Activated T-helper 2 cell treated with anti-CD3 and anti-CD28 coated beads, Interferon-gamma antibody, Interleukin-2, Interleukin-4, amounts not matched to agents 10 μg/mL and 5 μg/mL and 100 μg/mL, durations not matched to agents 14 hours and 24 hours and 36 hours (primary cell): Measurements from ENCODE around the gene CAVIN1. TPM values are rescaled to one million over a fixed set of nuclear protein-coding genes. Genes with fewer than 3 reads are reported as not detected.
A peak's percentile ranks its signal among the peaks of the same experiment; 100 is the strongest.
"Not testable (repeated sequence)": the region's sequence is repeated elsewhere in the genome, so short reads cannot be mapped to it uniquely, and the experiment has no call there.

ENCODE experiments used
- DNase-seq: peaks from one replicate; pipeline ENCODE4 v3.0.0; 2021; ENCODE audit warnings: low spot score
- H3K27ac Mint-ChIP-seq: one replicate; pipeline ENCODE4 v1.8.0; 2021; ENCODE audit warnings: mixed read lengths
- H3K27me3 Mint-ChIP-seq: one replicate; pipeline ENCODE4 v1.8.0; 2021; ENCODE audit warnings: low read depth, mixed read lengths
- H3K36me3 Mint-ChIP-seq: one replicate; pipeline ENCODE4 v1.8.0; 2021; ENCODE audit warnings: low read depth, mixed read lengths
- H3K4me1 Mint-ChIP-seq: one replicate; pipeline ENCODE4 v1.8.0; 2021; ENCODE audit warnings: low read depth, mixed read lengths
- H3K4me3 Mint-ChIP-seq: one replicate; pipeline ENCODE4 v1.8.0; 2021; ENCODE audit warnings: low read depth, mild to moderate bottlenecking, moderate library complexity, mixed read lengths
- H3K9me3 Mint-ChIP-seq: one replicate; pipeline ENCODE4 v1.8.0; 2021; ENCODE audit warnings: mixed read lengths
- intact Hi-C: fragments of 100-400 bp; cut with micrococcal nuclease; formaldehyde crosslinking; loops from one replicate; pipeline ENCODE4 v1.15.1; 2023
- total RNA-seq: library from RNA; stranded (reverse); gene quantifications from 2 replicates; pipeline ENCODE4 v1.2.3, GENCODE V29; 2022

The CAVIN1 gene
- total RNA-seq, 1 donor from 2014 or later, result 3.8 TPM

DNA sequence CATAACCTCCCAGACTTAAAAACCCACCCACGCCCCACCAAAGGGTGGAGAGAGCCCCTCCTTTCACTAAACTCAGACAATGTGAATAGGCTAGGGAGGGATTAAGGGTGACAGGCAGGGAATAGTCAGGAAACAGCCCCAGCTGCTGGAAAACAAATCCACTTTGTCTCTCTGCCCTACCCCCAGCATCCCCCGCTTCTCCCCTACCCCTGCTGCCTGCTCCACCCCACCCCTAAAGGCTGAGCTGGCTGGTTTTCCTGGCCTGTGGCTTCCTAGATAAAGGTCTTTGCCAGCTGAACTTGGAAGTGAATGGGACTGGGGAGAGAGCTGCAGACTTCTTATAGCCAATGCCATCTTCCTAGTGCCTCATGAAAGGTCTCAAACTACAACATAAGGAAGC lies 15.0 kb downstream of the CAVIN1 start:
- Mint-ChIP-seq H3K4me1 (peaks cover 5% of the 10 kb centered on the region), H3K27ac (no peak overlapping the region), H3K36me3 (no peaks in the 10 kb centered on the region), H3K4me3 (no peak overlapping the region), H3K9me3 (no peaks in the 10 kb centered on the region), H3K27me3 (peaks cover 3% of the 10 kb centered on the region)
- DNase-seq, result no peak
- intact Hi-C loops, result loop anchor here (10.0 kb wide), 2 partner anchors 117 to 183 kb away; no protein-coding TSS in a partner anchor

GRCh38 chr17:42407289-42407836 lies 15.7 kb downstream of the CAVIN1 start:
- H3K4me3 Mint-ChIP-seq, result no peak overlapping the region
- peak; percentile 32 for DNase-seq
- H3K4me1 Mint-ChIP-seq, result peaks cover 6% of the 10 kb centered on the region
- H3K9me3 Mint-ChIP-seq, result no peaks in the 10 kb centered on the region
- peaks cover 3% of the 10 kb centered on the region for H3K27me3 Mint-ChIP-seq
- no peaks in the 10 kb centered on the region for H3K36me3 Mint-ChIP-seq
- H3K27ac Mint-ChIP-seq, result peak overlapping the region; percentile 40
- intact Hi-C loops, result loop anchor here (2.0 to 10.0 kb wide), 3 partner anchors 95 to 183 kb away; no protein-coding TSS in a partner anchor

GRCh38 chr17:42406615-42407288 lies 16.3 kb downstream of the CAVIN1 start:
- intact Hi-C loops, result loop anchor here (1.0 to 10.0 kb wide), 4 partner anchors 84 to 182 kb away; no protein-coding TSS in a partner anchor
- no peak for DNase-seq
- Mint-ChIP-seq H3K27me3 (peaks cover 3% of the 10 kb centered on the region), H3K4me1 (peaks cover 9% of the 10 kb centered on the region), H3K36me3 (no peaks in the 10 kb centered on the region), H3K9me3 (no peaks in the 10 kb centered on the region), H3K27ac (no peak overlapping the region), H3K4me3 (no peak overlapping the region)

DNA sequence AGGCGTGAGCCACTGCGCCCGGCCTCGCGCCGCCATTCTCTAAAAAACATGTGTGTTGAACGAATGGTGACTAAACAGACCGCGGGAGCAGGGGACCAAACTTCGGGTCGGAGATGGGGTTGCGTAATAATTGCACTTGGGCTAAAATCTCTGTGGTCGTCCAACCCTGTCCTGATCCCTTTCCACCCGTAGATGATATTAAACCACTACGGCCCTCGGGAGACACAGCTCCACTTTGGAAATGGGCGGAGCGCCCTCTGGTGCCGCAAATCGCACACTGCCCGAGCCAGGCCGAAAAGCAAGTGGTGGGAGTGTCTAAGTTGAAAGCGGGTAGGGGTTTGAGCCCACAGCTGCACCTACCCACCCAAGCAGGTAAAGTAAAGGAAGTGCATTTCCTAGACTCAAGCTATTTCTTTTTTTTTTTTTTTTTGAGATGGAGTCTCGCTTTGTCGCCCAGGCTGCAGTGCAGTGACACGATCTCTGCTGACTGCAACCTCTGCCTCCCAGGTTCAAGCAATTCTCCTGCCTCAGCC lies 17.0 kb downstream of the CAVIN1 start:
- no peaks in the 10 kb centered on the region for H3K9me3 Mint-ChIP-seq
- peaks cover 3% of the 10 kb centered on the region for H3K27me3 Mint-ChIP-seq
- H3K36me3 Mint-ChIP-seq, result no peaks in the 10 kb centered on the region
- intact Hi-C loops, result loop anchor here (1.0 to 10.0 kb wide), 4 partner anchors 84 to 181 kb away; no protein-coding TSS in a partner anchor
- peak; percentile 73 for DNase-seq
- no peak overlapping the region for H3K27ac Mint-ChIP-seq
- no peak overlapping the region for H3K4me3 Mint-ChIP-seq
- H3K4me1 Mint-ChIP-seq, result peaks cover 9% of the 10 kb centered on the region

- Mint-ChIP-seq H3K4me3 (no peak overlapping the region), H3K27me3 (peaks cover 2% of the 10 kb centered on the region), H3K27ac (no peak overlapping the region), H3K4me1 (peaks cover 14% of the 10 kb centered on the region), H3K9me3 (no peaks in the 10 kb centered on the region), H3K36me3 (no peaks in the 10 kb centered on the region)
- intact Hi-C loops, result loop anchor here (10.0 kb wide), 2 partner anchors 120 to 180 kb away; no protein-coding TSS in a partner anchor
- DNase-seq, result no peak
Measured at GRCh38 chr17:42405076-42405475, 18.0 kb downstream of the CAVIN1 start.

DNA sequence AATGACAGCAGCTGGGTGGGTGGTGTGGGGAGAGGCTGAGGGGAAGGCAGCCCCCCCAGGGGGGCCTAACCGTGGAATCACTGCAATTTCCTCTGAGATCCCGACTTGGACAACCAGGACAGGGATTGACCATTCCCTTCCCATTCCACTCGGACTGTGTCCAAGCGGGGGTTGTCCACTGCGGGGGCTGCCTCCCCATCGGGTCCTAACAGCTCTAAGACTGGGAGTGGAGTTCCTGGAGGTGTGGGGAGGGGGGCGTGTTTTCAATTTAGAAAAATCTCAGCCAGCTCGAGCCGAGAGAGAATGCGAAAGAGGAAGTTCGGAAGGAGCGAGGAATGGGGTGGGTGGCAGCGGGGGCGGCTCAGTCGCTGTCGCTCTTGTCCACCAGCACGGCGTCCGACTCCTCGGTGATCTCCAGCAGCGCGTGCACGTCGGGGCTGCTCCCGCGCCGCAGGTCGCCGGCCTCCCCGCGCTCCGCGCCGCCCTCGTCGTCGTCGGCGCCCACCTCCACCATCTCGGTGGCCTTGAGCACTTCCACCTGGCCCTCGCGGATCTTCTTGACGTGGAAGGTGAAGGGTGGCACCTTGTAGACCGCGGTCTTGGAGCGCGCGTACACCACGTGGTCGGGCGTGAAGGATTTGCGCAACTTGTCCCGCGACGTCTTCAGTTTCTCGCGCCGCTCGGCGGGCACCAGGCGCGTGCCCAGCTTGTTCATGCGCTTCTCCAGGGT lies 18.6 kb downstream of the CAVIN1 start:
- H3K9me3 Mint-ChIP-seq, result no peaks in the 10 kb centered on the region
- no peaks in the 10 kb centered on the region for H3K27me3 Mint-ChIP-seq
- intact Hi-C loops, result loop anchor here (10.0 kb wide), 2 partner anchors 120 to 180 kb away; no protein-coding TSS in a partner anchor
- H3K27ac Mint-ChIP-seq, result no peak overlapping the region
- H3K4me3 Mint-ChIP-seq, result no peak overlapping the region
- H3K36me3 Mint-ChIP-seq, result no peaks in the 10 kb centered on the region
- DNase-seq, result no peak
- peaks cover 19% of the 10 kb centered on the region for H3K4me1 Mint-ChIP-seq

GRCh38 chr17:42403150-42403549 lies 19.9 kb downstream of the CAVIN1 start:
- no peaks in the 10 kb centered on the region for H3K36me3 Mint-ChIP-seq
- intact Hi-C loops, result loop anchor here (10.0 kb wide), 2 partner anchors 122 to 178 kb away; no protein-coding TSS in a partner anchor
- H3K4me3 Mint-ChIP-seq, result no peak overlapping the region
- DNase-seq, result peak; percentile 28
- no peaks in the 10 kb centered on the region for H3K27me3 Mint-ChIP-seq
- peaks cover 21% of the 10 kb centered on the region for H3K4me1 Mint-ChIP-seq
- no peak overlapping the region for H3K27ac Mint-ChIP-seq
- no peaks in the 10 kb centered on the region for H3K9me3 Mint-ChIP-seq

GRCh38 chr17:42402117-42402516 lies 20.9 kb downstream of the CAVIN1 start:
- intact Hi-C loops, result loop anchor here (10.0 kb wide), 2 partner anchors 123 to 177 kb away; no protein-coding TSS in a partner anchor
- Mint-ChIP-seq H3K4me3 (no peak overlapping the region), H3K27ac (no peak overlapping the region), H3K36me3 (no peaks in the 10 kb centered on the region), H3K27me3 (no peaks in the 10 kb centered on the region), H3K9me3 (no peaks in the 10 kb centered on the region), H3K4me1 (peaks cover 18% of the 10 kb centered on the region)
- DNase-seq, result no peak

DNA sequence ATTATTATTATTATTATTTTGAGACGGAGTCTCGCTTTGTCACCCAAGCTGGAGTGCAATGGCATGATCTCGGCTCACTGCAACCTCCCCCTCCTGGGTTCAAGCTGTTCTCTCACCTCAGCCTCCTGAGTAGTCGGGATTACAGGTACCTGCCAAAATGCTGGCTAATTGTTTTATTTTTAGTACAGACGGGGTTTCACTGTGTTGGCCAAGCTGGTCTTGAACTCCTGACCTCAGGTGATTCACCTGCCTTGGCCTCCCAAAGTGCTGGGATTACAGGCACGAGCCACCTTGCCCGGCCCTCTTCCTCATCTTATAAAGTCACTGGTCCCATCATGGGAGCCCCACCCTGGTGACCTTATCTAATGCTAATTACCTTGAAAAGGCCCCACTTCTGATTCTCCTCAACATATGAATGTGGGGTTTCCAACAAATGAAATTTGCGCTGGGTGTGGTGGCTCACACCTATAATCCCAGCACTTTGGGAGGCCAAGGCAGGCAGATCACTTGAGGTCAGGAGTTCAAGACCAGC lies 22.1 kb downstream of the CAVIN1 start:
- not testable (repeated sequence) for H3K36me3 Mint-ChIP-seq, DNase-seq, H3K4me3 Mint-ChIP-seq, H3K9me3 Mint-ChIP-seq, H3K27me3 Mint-ChIP-seq, H3K27ac Mint-ChIP-seq
- H3K4me1 Mint-ChIP-seq, result peaks cover 21% of the 10 kb centered on the region
- intact Hi-C loops, result loop anchor here (10.0 kb wide), 2 partner anchors 124 to 176 kb away; no protein-coding TSS in a partner anchor

DNA sequence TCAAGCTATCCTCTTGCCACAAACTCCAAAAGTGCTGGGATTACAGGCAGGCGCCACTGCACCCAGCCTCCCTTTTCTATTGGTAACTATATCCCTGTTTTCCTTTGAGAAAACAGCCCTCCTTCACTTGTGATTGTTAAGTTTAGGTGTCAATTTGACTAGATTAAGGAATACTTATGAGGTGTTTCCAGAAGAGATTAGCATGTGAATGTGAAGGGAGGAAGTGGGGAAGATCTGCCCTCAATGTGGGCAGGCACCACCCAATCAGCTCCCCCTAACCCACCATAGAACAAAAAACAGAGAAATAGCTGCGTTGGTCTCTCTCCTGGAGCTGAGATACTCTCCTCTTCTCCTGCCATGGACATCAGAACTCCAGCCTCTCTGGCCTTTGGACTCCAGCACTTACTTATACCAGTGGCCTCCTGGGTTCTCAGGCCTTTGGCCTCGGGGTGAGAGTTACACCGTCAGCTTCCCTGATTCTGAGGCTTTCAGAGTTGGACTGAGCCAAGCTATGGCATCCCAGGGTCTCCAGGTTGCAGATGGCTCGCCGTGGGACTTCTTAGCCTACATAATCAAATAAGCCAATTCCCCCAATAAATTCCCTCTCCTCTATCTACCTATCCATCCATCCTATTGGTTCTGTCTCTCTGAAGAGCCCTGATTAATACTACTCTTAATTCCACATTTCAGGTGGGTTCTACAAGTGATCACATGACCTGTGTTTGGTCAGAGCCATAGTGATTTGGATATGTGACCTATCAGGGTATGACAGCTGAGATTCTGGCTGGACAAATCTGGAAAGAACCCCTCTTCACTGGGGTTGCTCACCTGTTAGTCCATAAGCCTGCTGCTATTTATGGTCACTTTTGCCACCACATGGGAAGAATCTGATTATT lies 22.9 kb downstream of the CAVIN1 start:
- H3K4me3 Mint-ChIP-seq, result no peak overlapping the region
- intact Hi-C loops, result loop anchor here (10.0 kb wide), 2 partner anchors 125 to 175 kb away; no protein-coding TSS in a partner anchor
- no peaks in the 10 kb centered on the region for H3K27me3 Mint-ChIP-seq
- no peaks in the 10 kb centered on the region for H3K36me3 Mint-ChIP-seq
- H3K27ac Mint-ChIP-seq, result no peak overlapping the region
- H3K9me3 Mint-ChIP-seq, result no peaks in the 10 kb centered on the region
- H3K4me1 Mint-ChIP-seq, result peaks cover 21% of the 10 kb centered on the region
- no peak for DNase-seq

DNA sequence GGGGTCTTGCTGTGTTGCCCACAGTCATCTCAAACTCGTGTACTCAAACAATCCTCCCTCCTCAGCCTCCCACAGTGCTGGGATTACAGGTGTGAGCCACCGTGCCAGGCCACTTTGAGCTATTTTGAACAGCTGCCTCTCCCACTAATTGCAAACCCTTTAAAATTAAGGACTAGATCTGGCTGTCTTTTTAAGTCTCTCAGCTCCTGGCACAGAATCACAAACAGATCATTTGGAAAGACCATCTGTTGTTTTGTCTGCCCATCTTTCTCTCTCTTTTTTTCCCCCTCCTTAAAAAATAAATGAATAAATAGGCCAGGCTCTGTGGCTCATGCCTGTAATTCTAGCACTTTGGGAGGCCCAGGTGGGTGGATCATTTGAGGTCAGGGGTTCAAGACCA lies 23.9 kb downstream of the CAVIN1 start:
- H3K4me1 Mint-ChIP-seq, result peaks cover 21% of the 10 kb centered on the region
- no peaks in the 10 kb centered on the region for H3K36me3 Mint-ChIP-seq
- DNase-seq, result no peak
- no peak overlapping the region for H3K4me3 Mint-ChIP-seq
- no peak overlapping the region for H3K27ac Mint-ChIP-seq
- intact Hi-C loops, result no loop called here
- no peaks in the 10 kb centered on the region for H3K27me3 Mint-ChIP-seq
- no peaks in the 10 kb centered on the region for H3K9me3 Mint-ChIP-seq
